Activated CD4-positive, alpha-beta T cell treated with anti-CD3 and anti-CD28 coated beads for 48 hours (primary cell): ENCODE measurements around the gene CCDC102A.
"Not testable (repeated sequence)": the region's sequence is repeated elsewhere in the genome, so short reads cannot be mapped to it uniquely, and the experiment has no call there.

ENCODE experiments used
- DNase-seq: peaks from one replicate; pipeline ENCODE4 v3.0.0-alpha.2; 2020

Gene CCDC102A

DNA sequence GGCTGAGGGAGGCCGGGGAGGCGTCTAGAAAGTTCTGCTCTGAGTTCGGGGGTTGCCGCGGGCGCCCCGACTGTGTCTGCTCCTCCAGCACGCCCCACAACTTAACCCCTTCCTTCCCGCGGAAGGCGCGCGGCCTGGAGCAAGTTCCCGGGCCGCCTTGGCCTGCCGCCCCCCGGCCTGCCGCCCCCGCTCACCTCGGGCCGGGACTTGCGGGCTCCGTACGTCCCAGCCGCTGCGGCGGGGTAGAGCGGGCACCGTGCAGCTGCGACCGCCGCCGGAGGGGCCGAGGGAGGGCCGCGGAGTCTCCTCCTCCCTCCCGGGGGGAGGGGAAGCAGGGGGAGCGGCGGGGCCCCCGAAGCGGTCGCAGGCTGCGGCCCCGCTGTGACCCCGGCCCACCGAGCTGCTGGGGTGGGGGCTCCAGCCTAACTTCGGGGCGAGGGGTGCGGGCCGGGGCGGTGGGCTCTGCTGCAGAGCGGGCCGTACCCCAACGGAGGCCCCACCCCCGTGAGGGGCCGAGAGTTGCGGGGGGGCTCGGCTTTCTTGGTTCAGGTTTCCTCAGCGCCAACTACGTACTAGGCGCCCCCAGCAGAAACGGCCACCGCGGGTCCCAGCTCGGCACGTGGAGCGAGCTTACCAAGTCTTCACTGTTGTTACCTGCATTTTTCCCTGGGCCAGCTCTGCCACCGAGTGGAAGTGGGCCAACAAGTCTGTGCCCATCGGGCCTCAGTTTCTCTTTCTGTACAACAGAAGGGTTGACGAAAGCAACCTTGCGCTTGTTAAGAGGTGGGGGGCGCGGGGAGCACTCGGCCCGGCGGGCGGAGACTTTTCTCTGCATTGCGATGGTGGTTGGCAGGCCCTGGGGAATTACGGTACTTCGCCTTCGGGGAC lies at the start of gene CCDC102A:
Gene CCDC102A, minus strand, starts transcription at position 266 of the 888 bp plus-strand sequence. CDS start 7,394 bp downstream, outside the sequence.
- peak; percentile 60 for DNase-seq

DNA sequence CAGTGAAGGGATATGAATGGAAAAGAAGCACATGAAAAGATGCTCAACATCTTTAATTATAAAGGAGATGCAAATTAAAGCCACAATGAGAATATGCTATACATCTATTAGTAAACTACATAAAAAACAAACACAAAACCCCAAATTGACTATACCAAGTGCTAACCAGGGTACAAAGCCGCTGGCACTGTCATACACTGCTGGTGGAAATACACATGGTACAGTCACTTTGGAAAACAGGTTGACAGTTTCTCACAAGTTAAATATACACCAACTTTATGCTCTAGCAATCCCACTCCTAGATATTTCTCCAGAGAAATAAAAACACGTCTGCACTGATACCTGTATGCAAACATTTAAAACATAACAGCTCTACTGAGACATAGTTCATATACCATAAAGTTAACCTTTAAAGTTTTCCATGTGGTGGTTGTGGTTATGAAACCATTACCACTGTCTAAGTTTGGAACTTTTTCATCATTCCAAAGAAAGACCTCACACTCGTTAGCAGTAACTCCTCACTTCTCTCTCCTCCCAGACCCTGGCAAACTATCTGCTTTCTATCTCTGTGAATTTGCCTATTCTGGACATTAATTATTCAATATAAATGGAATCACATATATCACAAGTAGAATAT lies 48.8 kb upstream of the CCDC102A start:
- no peak for DNase-seq

DNA sequence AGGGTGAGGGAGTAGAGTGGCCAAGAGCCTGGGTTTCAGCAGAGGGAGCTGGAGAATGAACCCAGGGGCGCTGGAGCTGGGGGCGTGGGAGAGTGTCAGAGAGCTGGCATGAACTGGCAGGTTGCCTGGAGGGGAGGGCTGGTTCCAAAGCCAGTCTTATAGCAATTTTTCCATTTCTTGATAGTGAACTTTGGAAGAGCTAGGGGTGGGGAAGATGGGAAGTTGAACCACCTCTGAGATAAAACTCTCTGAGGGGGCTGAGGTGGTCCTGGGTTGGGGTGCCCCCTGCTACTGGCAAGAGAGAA lies 42.9 kb upstream of the CCDC102A start:
- DNase-seq = no peak

DNA sequence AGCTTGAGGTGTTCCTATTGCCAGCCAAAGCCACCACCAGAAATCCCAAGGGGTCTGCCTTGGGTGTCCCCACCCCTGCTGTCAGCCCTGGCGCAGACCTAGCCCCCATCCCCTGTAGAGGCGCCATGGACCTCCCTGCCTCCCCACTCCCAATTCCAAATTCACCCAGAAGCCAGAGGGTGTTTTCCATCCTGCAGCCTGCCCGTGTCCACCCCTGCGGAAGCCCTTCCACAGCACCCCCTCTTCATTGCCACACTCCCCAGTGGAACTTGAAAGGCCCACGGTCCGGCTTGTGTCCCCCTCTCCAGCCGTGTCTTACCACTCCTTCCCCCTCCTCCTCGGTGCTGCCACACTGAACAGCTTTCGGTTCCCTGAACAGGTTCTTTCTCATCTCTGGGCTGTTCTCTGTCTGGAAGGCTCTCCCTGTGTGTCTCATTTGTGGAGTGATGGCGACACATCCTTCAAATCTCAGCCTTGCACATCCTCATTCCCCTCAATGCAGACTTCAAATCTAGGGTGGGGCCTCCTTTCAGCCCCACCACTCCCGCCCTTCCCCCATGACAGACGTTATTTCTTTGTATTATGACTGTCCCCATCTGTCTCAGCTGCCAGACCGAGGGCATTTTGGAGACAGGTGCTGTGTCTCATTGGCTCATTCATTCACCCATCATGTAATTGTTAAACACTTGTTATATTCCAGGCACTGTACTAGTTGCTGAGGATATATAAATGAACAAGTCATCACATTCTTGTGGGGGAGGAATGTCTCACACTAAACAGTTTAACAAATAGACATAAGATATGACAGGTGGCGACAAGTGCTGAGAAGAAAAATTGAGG lies 42.4 kb upstream of the CCDC102A start:
- DNase-seq = no peak

DNA sequence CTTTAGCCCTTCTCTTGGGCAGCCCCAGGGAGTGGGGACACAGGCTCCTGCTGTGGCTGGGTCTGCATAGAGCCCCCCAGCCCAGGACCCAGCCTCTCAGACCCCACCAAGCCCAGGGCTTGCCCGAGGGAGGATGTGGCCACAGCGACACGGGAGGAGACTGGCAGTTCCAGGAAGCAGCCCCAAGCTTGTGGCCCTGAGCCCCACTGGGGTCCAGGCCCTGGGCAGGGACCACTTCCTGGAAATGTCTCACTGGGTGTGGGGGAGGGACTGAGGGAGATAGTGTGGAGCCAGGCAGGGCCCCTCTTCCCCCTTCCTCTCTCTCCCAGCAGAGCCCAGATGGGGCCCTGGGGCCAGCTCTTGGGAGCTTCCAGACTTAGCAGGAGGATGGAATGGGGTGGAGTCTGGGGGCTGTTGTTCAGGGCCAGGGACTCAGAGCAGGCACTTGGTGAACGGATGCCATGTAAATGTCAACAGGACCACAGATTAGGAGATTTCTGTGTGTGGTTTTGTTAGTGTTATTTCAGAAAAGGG lies 41.4 kb upstream of the CCDC102A start:
- no peak for DNase-seq

DNA sequence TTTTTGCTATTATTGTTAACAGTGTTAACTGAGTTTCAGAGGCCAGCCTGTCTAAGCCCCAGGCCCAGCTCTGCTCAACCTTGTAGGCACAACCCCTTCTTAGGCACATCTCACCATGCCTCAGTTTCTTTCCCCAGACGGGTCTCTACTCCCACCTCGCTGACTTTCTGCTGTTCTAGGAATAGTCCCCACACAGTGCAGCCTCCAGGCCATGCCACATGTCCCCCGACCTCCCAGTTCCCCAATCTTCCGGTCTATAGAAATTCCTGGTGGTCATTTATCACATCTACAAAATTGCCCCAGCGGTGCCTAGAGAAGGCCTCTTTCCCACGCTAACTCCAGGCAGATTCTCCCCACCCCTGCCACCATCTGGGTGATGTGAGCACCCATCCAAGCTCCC lies 40.8 kb upstream of the CCDC102A start:
- DNase-seq = no peak

DNA sequence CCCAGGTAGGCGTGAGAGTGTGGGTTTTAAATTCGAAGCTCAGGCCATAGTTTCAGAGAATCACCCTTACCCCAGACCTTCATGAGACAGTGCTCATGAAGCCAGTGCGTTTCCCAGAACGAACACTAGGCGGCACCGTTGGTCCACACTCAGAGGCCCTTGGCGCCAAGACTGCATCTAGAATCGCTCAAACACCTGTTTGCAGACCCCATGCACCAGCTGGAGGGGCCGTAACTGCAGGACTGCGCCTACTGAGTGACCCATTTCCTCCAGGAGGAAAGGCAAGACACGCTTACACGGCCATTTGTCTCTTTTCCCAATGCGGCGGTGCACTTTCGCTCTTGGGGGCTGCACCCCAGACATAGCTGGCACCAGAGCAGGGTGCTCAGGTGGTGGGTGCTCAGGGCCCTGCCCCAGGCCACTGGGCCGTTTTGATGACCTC lies 40.1 kb upstream of the CCDC102A start:
- DNase-seq = peak; percentile 89

DNA sequence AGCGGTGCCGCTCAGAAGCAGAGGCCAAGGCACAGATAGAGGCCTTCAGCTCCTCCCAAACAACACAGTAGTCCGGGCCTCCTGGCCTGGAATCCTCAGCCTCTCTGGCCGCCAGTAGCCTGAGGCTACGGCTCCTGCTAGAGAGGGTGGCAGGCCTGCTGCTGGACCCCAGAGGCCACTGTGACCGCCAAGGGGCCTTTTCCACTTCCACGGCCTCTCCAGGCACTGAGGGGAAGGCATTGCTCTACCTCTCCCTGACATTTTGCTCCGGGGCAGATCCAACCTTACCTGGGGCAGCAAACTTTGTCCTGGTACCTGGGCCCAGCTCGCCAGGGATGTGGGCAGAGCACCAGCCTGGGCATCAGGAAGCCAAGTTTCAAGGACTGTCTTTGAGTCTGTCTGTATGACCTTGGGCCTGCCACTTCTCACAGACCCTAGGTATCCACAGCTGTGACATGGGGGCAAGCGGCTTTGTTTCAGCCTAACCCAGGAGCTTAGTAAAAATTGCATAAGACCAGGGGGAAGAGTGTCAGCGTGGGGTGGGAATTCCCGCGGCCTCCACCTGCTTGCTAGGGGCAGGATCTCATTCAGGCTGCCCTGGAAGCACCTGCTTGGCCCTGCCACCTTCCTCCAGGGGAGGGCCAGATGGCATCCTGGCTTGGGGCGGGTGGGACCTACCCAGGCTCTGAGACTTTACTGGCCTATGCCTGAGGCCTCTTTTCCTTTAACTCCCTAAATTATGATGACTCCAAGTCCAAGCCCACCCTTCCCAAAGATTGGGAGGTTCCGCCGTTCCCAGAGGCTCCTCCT lies 39.3 kb upstream of the CCDC102A start:
- DNase-seq = no peak

DNA sequence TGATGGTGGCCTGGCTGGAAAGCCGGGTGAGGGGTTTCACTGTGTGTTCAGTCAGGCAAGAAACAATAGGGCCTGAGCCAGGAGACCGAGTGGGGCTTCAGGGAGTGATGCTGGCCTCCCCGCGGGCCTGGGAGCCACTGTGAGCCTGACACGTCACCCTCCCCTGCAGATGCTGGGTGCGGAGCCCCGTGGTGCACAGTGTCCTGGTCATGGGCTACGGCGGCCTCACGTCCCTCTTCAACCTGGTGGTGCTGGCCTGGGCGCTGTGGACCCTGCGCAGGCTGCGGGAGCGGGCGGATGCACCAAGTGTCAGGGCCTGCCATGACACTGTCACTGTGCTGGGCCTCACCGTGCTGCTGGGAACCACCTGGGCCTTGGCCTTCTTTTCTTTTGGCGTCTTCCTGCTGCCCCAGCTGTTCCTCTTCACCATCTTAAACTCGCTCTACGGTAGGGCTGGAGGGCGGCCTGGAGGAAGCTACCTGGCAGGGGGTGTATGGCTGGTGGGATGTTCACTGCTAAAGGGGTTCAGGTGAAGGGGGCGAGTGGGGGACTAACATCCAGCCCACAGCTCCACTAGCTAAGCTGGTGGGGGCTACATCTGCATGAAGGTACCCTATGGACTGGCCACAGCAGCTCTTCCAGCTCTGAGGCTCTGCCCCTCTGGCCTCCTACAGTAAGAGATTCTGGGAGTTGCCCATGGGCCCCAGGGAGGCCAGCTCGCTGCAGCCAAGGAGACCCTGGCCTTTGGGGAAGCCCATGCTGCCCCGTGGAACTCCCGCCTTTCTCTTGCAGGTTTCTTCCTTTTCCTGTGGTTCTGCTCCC lies 38.5 kb upstream of the CCDC102A start:
- DNase-seq = no peak

DNA sequence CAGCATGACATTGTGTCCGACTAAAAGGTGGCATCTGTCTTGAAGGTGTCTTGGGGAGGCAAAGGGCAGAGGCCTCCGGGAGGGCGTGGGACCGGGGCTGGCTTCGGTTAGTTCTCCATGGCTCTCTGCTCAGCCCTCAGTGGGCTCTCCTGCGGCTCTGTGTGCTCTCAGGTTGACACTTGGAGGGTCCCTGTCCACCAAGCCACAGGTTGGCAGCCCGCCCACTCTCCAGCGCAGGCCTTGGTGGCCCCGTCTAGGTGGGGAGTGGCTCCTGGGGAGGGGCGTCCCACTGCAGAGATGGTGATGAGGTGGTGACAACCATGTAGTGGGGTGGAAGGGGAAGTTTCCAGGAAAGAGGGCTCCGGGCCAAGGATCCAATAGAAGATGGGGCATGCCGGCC lies 37.7 kb upstream of the CCDC102A start:
- DNase-seq = no peak

DNA sequence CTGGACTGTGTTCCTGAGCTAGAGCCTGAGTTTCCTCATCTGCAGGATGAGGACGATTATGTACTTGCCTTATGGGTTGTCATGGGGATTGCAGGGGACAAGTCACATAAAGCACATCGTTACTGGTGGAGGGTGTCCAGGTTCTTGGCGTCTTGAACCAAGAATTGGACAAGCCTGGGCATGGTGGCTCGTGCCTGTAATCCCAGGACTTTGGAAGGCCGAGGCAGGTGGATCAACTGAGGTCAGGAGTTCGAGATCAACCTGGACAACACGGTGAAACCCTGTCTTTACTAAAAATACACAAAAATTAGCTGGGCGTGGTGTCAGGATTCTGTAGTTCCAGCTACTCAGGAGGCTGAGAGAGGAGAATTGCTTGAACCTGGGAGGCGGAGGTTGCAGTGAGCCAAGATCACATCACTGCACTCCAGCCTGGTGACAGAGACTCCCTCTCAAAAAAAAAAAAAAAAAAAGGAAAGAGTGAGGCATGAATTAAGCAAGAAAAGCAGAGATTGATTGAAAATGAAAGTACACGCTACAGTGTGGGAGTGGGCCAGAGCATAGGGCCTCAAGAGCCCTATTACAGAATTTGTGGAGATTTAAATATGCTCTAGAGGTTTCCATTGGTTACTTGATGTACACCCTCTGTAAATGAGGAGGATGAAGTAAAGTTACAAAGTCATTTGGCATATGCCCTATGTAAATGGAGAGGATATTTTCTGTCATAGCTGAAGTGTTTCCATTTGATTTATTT lies 36.8 kb upstream of the CCDC102A start:
- peak; percentile 32 for DNase-seq

DNA sequence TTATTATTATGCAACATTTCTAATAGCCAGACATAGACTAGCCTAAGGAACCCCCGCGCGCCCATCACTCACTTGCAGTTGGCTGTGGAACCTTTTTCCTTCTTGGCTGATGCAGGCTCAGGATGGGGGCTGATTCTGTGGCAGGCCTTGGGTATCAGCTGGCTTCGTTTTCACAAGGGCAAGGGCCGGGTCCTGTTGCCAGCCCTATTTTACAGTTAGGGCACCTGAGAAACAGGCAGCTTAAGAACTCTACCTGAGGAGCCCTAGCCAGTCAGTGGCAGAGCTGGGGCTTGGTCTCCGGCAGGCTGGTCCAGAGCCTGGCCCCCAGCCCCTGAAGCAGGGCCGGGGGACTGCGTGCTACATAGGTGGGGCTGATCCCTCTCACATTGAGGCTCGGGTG lies 34.7 kb upstream of the CCDC102A start:
- no peak for DNase-seq

DNA sequence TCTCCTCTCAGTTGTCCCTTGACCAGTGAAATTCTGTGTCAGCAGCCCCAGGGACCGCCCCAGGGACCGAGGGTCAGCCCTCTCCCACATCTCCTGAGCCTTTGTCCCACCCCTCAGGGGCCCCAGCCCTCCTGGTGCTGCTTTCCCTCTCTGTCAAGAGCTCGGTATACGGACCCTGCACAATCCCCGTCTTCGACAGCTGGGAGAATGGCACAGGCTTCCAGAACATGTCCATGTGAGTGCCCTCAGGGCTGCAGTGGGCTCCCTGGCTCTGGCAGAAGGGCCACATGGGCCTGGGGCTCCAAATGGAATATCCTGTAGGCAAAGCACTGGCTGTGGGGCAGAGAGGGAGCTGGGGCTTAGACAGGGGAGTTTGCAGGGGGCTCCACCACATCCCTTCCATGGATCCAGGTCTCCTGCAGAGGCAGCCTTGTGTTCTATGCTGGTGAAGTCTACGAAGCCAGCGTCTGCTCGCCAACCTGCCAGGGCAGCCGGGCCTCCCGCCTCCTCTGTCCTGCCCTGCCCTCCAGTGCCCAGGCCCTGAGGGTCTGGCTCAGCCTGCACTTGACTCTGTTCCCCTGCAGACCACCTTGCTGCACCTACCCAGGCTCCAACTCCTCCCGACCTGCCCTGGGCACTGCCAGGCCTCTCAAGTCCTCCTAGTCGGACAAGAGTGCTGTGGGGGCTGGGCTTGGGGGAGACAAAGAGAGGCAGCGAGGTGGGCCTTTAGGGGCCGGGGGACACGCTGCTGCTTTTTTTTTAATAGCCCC lies 34.1 kb upstream of the CCDC102A start:
- no peak for DNase-seq

DNA sequence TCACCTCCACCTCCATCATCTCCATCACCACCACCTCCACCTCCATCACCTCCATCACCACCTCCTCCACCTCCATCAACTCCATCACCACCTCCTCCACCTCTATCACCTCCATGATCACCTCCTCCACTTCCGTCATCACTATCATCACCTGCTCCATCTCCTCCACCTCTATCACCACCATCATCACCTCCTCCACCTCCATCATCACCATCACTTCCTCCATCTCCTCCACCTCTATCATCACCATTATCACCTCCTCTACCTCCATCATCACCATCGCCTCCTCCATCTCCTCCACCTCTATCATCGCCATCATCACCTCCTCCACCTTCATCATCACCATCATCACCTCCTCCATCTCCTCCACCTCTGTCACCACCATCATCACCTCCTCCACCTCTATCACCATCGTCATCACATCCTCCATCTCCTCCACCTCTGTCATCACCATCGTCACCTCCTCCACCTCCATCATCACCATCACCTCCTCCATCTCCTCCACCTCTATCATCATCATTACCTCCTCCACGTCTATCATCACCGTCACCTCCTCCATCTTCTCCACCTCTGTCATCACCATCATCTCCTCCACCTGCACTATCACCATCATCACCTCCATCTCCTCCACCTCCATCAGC lies 33.1 kb upstream of the CCDC102A start:
- DNase-seq = no peak

DNA sequence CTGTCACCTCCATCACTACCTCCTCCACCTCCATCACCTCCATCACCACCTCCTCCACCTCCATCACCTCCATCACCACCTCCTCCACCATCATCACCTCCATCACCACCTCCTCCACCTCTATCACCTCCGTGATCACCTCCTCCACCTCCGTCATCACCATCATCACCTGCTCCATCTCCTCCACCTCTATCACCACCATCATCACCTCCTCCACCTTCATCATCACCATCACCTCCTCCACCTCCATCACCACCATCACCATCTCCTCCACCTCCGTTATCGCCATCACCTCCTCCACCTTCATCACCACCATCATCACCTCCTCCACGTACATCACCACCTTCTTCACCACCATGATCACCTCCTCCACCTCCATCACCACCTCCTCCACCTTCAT lies 32.4 kb upstream of the CCDC102A start:
- not testable (repeated sequence) for DNase-seq

DNA sequence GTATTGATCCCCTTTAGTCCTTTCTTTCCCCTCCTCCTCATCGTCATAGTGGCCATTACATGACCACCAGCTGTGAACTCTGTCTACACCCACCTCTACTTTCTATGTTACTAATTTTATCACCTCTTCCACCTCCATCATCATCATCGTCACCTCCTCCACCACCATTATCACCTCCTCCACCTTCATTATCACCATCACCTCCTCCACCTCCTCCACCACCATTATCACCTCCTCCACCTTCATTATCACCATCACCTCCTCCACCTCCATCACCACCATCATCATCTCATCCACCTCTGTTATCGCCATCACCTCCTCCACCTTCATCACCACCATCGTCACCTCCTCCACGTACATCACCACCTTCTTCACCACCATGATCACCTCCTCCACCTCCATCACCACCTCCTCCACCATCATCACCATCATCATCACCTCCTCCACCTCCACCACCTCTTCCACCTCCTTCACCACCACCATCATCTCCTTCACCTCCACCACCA lies 31.9 kb upstream of the CCDC102A start:
- DNase-seq = no peak

DNA sequence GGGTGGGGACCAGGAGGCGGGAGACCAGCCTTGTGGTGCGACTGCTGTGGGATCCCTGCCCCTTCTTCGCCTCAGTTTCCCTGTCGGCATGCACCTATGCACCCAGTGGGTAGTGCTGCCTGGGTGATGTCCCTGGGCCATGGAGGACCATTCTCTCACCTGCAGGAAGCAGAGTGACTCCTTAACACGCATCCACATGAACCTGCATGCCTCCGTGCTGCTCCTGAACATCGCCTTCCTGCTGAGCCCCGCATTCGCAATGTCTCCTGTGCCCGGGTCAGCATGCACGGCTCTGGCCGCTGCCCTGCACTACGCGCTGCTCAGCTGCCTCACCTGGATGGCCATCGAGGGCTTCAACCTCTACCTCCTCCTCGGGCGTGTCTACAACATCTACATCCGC lies 31.3 kb upstream of the CCDC102A start:
- DNase-seq = no peak

DNA sequence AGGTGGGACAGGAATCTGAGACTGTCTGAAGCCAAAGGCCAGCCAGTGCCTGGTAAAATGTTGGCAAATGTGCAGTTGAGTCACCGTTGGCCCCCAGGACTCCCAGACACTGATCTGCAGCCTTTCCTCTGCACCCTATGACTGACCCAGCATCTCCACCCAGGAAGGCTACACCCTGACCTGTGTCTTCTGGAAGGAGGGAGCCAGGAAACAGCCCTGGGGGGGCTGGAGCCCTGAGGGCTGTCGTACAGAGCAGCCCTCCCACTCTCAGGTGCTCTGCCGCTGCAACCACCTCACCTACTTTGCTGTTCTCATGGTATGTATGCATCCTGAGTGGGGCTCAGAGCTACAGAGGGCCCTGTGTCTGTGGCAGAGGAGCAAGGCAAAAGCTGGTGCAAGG lies 30.1 kb upstream of the CCDC102A start:
- no peak for DNase-seq

DNA sequence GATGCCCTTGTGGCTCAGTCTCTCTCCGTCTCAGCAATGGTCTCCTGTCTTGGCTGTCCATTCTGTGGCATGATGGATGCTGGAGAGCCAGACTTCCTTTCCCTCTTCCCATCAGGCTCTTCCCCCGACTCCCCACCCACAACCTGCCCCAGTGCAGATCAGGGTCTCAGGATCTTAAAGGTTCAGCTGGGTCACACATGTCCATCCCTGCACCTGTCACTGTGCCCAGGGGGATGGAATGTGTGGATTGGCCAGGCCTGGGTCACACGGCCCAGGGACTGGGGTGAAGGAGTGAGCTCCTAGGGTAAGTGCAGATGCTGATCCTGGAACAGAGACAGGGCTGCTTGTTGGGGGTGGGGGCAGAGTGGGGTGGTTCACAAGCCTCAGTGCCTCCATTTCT lies 29.1 kb upstream of the CCDC102A start:
- no peak for DNase-seq
